GM10248 (cell line): ENCODE data around the gene CYP26B1.

Experiments used
- CTCF ChIA-PET: fragments of 300-600 bp; sonication (Branson Sonifier 250); formaldehyde crosslinking; extraction: SDS; loops from one replicate; lab custom pipeline; 2021; ENCODE audit warnings: antibody characterized with exemption; lab: Yijun Ruan, JAX
- POLR2A ChIA-PET: fragments of 350-650 bp; sonication (Branson Sonifier 250); formaldehyde crosslinking; extraction: SDS; loops from one replicate; lab custom pipeline; 2020; ENCODE audit warnings: antibody characterized with exemption; lab: Yijun Ruan, JAX
- DNase-seq: peaks from one replicate; pipeline ENCODE4 v3.0.0; 2012; ENCODE audit errors: extremely low spot score
- CTCF ChIP-seq: IDR thresholded peaks from 2 replicates; pipeline ENCODE4 v1.5.1; 2012; ENCODE audit warnings: mild to moderate bottlenecking, low read depth; ENCODE audit errors: extremely low read depth, missing control alignments, control extremely low read depth

CYP26B1 gene

DNA sequence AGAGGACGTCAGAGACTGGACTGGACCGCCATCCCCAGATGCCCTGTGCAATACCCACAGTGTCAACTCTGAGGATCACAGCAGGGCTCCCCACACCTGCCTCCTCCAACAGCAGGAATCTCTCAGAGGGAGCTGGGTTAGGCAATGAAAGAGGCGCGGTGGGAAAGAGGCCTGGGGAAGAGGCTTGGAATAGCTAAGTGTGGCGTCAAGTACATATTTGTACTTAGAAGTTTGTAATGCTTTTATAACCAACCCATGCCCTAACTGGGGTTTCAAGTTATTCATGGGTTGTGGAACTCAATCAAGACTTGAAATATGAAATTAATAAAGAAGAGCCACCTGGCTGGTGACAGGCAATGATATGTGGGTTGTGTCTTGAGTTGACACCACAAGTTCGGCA lies 28.7 kb downstream of the CYP26B1 start:
- CTCF ChIA-PET = no interaction called here
- POLR2A ChIA-PET = no interaction called here
- DNase-seq = no peak
- no peak for TF ChIP-seq CTCF

GRCh38 chr2:72118386-72118785 lies 29.3 kb downstream of the CYP26B1 start:
- ChIA-PET CTCF (no interaction called here), POLR2A (no interaction called here)

DNA sequence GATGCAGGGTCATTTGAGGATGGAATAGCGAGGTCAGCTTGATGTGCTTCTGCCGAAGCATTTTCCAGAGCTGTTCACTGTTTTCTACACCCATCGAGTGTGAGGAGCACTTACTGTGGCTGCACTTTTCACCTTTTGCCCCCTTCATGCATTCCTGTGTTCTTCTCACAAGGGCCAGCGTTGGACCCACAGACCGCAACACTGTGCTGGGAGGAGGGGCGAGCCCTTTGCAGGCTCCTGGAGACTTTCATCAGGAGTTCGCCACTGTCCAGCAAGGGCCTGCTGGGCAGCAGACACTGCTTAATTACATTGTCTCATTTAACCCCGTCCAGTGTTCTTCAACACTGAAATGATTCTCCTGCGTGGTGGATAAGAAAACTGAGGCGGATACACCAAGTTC lies 29.9 kb downstream of the CYP26B1 start:
- TF ChIP-seq CTCF = no peak
- POLR2A ChIA-PET = no interaction called here
- CTCF ChIA-PET = no interaction called here
- DNase-seq = no peak

More at GRCh38 chr2:72118386-72118785, 29.3 kb downstream of the CYP26B1 start:
- no peak for TF ChIP-seq CTCF
- no peak for DNase-seq

DNA sequence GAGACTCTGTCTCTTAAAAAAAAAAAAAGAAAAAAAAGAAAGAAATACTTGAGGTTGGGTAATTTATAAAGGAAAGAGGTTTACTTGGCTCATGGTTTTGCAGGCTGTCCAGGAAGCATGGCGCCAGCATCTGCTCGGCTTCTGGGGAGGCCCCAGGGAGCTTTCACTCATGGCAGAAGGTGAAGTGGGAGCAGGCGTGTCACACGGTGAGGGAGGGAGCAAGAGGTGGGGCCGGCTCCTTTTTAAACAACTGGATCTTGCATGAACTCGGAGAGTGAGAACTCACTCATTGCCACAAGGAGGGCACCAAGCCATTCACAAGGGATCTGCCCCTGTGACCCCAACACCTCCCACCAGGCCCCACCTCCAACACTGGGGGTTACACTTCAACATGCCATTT lies 30.6 kb downstream of the CYP26B1 start:
- CTCF ChIA-PET = no interaction called here
- POLR2A ChIA-PET = no interaction called here

DNA sequence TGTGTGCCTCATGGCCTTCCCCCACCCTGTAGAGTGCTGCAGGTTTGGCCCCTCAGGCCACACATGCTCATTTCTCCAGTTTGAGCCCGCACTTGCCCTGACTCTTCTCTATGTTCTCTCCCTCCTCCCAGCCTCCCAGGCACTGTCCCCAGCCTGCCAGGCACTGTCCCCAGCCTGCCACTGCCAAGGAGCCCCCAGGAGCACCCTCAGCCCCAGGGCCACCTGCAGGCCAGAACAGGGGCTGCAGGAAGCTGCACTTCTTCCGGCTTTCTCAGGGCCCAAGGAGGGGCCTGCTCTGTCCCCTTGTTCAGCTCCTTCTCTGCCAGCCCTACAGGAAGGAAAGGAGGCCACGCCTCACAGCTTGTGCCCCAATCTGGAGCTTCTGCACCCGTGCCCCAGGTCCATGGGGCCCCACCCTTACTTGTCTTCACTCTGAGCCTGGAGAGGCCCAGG lies 31.6 kb downstream of the CYP26B1 start:
- no peak for DNase-seq
- no peak for TF ChIP-seq CTCF
- CTCF ChIA-PET = no interaction called here
- POLR2A ChIA-PET = no interaction called here

More for the DNA sequence above, 30.6 kb downstream of the CYP26B1 start:
- no peak for TF ChIP-seq CTCF
- no peak for DNase-seq

DNA sequence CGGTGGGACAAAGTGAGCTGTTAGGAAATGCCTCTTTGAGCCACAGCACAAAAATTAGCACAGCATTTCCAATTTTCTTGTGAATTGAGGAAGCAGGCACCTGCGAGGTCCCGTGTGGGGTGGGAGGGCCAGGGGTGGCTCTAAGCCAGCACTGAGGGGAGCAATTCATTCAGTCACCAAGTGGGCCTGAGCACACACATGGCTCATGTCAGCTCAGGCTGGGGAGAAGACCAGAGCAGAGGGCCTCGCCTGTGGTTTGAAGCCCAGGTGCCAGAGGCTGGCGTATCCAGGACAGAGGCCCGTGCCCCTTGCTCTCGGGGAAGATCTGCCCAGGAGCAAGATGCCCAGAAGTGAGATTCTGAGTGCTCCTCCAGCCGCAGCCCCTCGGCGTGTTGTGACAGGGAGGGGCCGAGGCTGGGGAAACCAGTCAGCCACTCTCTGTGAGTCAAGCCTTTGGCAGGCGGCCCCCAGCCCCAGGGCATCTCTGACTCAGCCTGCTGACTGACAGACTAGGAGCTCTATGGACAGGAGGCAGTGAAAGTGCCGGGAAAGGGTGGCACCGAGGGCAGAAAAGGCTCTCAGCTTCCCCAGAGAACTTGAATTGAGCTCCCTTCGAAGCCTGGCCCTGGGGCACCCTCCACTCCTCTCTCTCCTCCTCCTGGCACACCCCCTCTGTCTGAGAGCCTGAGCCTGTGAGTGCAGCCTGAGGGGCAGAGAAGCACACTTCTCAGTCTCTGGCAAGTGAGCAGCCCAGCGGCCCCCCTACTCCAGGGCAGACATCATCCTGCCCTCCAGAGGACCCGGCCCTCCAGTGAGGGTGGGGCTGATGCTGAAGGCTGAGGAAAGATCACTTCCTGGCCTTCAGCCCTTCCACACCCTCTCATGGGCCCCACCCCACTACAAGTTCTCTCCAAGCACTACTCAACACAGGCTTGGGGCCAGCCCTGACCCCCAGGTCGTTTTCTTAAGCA lies 32.3 kb downstream of the CYP26B1 start:
- ChIA-PET POLR2A (no interaction called here), CTCF (no interaction called here)
- no peak for TF ChIP-seq CTCF
- no peak for DNase-seq
